A549 (cell line): ENCODE measurements around the gene CRACR2B. TPM values are rescaled to one million over a fixed set of nuclear protein-coding genes. Genes with fewer than 3 reads are reported as not detected.

Experiments used
- ATAC-seq, 2 experiments: fragments of 200-7000 bp in 1 of 2; fragments of >200 bp in 1 of 2; cut with Nextera tagmentation in 1 of 2; cut with Tn5 transposase in 1 of 2; 3 replicates each; pipeline versions ENCODE4 v1.8.0 to v1.9.1; 2018 to 2020; ENCODE audit warnings: mild to moderate bottlenecking in 1 of 2, moderate library complexity in 1 of 2
- CTCF ChIA-PET: fragments of 300-600 bp; sonication (Branson Sonifier 250); formaldehyde crosslinking; extraction: SDS; loops from one replicate; lab custom pipeline; 2021; ENCODE audit warnings: antibody characterized with exemption, inconsistent platforms; lab: Yijun Ruan, JAX
- POLR2A ChIA-PET: fragments of 350-600 bp; formaldehyde crosslinking; extraction: SDS; loops from one replicate; lab custom pipeline; 2021; ENCODE audit warnings: antibody characterized with exemption, inconsistent platforms; lab: Yijun Ruan, JAX
- DNase-seq, 2 experiments: peaks; one replicate each; pipeline versions ENCODE4 v3.0.0 to v3.0.0-alpha.2; 2011 to 2016; ENCODE audit warnings: low read depth in 1 of 2, low spot score in 1 of 2
- FAIRE-seq: peaks from 2 replicates; lab custom pipeline; 2011; peaks lifted over from hg19 to GRCh38; lab: Jason Lieb, UNC
- H3K27ac ChIP-seq, 2 experiments: fragments of >200 bp; sonication (Bioruptor Twin); formaldehyde crosslinking; 3 replicates each; pipeline ENCODE4 v1.5.1; 2016 to 2017
- H3K4me1 ChIP-seq: fragments of >200 bp; sonication (Bioruptor Twin); formaldehyde crosslinking; 3 replicates; pipeline ENCODE4 v1.6.1; 2016
- H3K4me2 ChIP-seq: fragments of >200 bp; sonication (Bioruptor Twin); formaldehyde crosslinking; 3 replicates; pipeline ENCODE4 v1.6.1; 2016
- H3K4me3 ChIP-seq: fragments of >200 bp; sonication (Bioruptor Twin); formaldehyde crosslinking; 3 replicates; pipeline ENCODE4 v1.5.1; 2016
- H3K9me3 ChIP-seq: fragments of >200 bp; sonication (Bioruptor Twin); formaldehyde crosslinking; 3 replicates; pipeline ENCODE4 v1.6.1; 2016
- BHLHE40 ChIP-seq: IDR thresholded peaks from 2 replicates; pipeline ENCODE4 v1.6.1; 2012; ENCODE audit warnings: low read depth, low read length, inconsistent platforms
- EP300 ChIP-seq, 2 experiments: fragments of >200 bp; sonication (Bioruptor Twin); formaldehyde crosslinking; IDR thresholded peaks; 2 replicates in 1 of 2; 3 replicates in 1 of 2; pipeline ENCODE4 v1.6.1; 2016 to 2017
- ESRRA ChIP-seq: fragments of 150-350 bp; IDR thresholded peaks from 2 replicates; pipeline ENCODE4 v1.6.1; 2014; ENCODE audit warnings: mild to moderate bottlenecking, low read length, borderline replicate concordance
- FOSB ChIP-seq: fragments of 250-450 bp; sonication (Bioruptor Pico); IDR thresholded peaks from 2 replicates; pipeline ENCODE4 v1.5.0; 2020; ENCODE audit warnings: mild to moderate bottlenecking, moderate library complexity
- FOXS1 ChIP-seq: fragments of 250-450 bp; sonication (Bioruptor Pico); IDR thresholded peaks from 2 replicates; pipeline ENCODE4 v1.5.0; 2020; ENCODE audit warnings: mild to moderate bottlenecking, moderate library complexity
- GATA3 ChIP-seq: IDR thresholded peaks from 2 replicates; pipeline ENCODE4 v1.6.1; 2012; ENCODE audit warnings: borderline replicate concordance
- HOXB5 ChIP-seq: fragments of 250-450 bp; sonication (Bioruptor Pico); IDR thresholded peaks from 2 replicates; pipeline ENCODE4 v1.5.0; 2020; ENCODE audit warnings: mild to moderate bottlenecking, moderate library complexity
- JUN ChIP-seq, 2 experiments: fragments of >200 bp; sonication (Bioruptor Twin); formaldehyde crosslinking; IDR thresholded peaks; 2 replicates in 1 of 2; 3 replicates in 1 of 2; pipeline ENCODE4 v1.6.1; 2016 to 2017
- MYC ChIP-seq: IDR thresholded peaks from 2 replicates; pipeline ENCODE4 v1.6.1; 2012; ENCODE audit warnings: mild to moderate bottlenecking, inconsistent platforms, low read length, improper control_type of control experiment, borderline replicate concordance
- NR3C1 ChIP-seq: fragments of >200 bp; sonication (Bioruptor Twin); formaldehyde crosslinking; IDR thresholded peaks from 3 replicates; pipeline ENCODE4 v1.6.1; 2017
- POLR2A ChIP-seq: IDR thresholded peaks from 2 replicates; pipeline ENCODE4 v1.6.1; 2012; ENCODE audit warnings: mild to moderate bottlenecking, low read length
- POLR2AphosphoS2 ChIP-seq: conservative IDR thresholded peaks from 2 replicates; pipeline ENCODE4 v1.6.1; 2012; ENCODE audit warnings: low read length, improper control_type of control experiment, inconsistent platforms
- RAD21 ChIP-seq, 2 experiments: fragments of >200 bp in 1 of 2; sonication (Bioruptor Twin) in 1 of 2; formaldehyde crosslinking in 1 of 2; IDR thresholded peaks in 1 of 2; conservative IDR thresholded peaks in 1 of 2; 2 replicates in 1 of 2; 3 replicates in 1 of 2; pipeline ENCODE4 v1.6.1; 2012 to 2018; ENCODE audit warnings: inconsistent platforms in 1 of 2
- SREBF2 ChIP-seq: fragments of 450-650 bp; IDR thresholded peaks from 2 replicates; pipeline ENCODE4 v1.6.1; 2014; ENCODE audit warnings: mild to moderate bottlenecking, moderate library complexity
- TFCP2L1 ChIP-seq: fragments of 250-450 bp; sonication (Bioruptor Pico); IDR thresholded peaks from 2 replicates; pipeline ENCODE4 v1.5.0; 2021; ENCODE audit warnings: mild to moderate bottlenecking
- TP53 ChIP-seq: fragments of 250-450 bp; sonication (Bioruptor Pico); IDR thresholded peaks from 2 replicates; pipeline ENCODE4 v1.5.0; 2021; ENCODE audit warnings: mild to moderate bottlenecking, moderate library complexity
- whole genome bisulfite sequencing: methylation state at CpG from one replicate; pipeline ENCODE4 v1.1.6; 2017; ENCODE audit errors: missing lambda C conversion rate; 5-methylcytosine and 5-hydroxymethylcytosine counted together
- polyA plus RNA-seq, 4 experiments: library from polyadenylated mRNA; depleted of rRNA in 3 of 4; stranded (reverse); fragments of >200 nt; fragmentation: RNase III in 1 of 4; extraction: RNeasy Plus Mini Kit Qiagen cat#74134 plus additional on column Dnase treatment in 1 of 4; gene quantifications; 2 replicates in 3 of 4; 3 replicates in 1 of 4; pipeline ENCODE4 v1.2.3, GENCODE V29; 2011 to 2017
- TF ChIP-seq, protein P1 (sequence below): fragments of >200 bp; sonication (Bioruptor Twin); formaldehyde crosslinking; IDR thresholded peaks from 2 replicates; pipeline ENCODE4 v1.6.1; 2016
- TF ChIP-seq, protein P2 (sequence below): fragments of >200 bp; sonication (Bioruptor Twin); formaldehyde crosslinking; IDR thresholded peaks from 3 replicates; pipeline ENCODE4 v1.5.1; 2016
- TF ChIP-seq, protein P3 (sequence below): IDR thresholded peaks from 2 replicates; pipeline ENCODE4 v1.6.1; 2012; ENCODE audit warnings: low read depth, borderline replicate concordance
- TF ChIP-seq, protein P4 (sequence below): IDR thresholded peaks from 2 replicates; pipeline ENCODE4 v1.6.1; 2012
- TF ChIP-seq, protein P5 (sequence below): fragments of >200 bp; sonication (Bioruptor Twin); formaldehyde crosslinking; IDR thresholded peaks from 3 replicates; pipeline ENCODE4 v1.6.1; 2016
- TF ChIP-seq, protein P6 (sequence below): fragments of 450-650 bp; IDR thresholded peaks from 2 replicates; pipeline ENCODE4 v1.6.1; 2014; ENCODE audit warnings: antibody characterized with exemption
- TF ChIP-seq, protein P7 (sequence below): IDR thresholded peaks from 2 replicates; pipeline ENCODE4 v1.6.1; 2012

CRACR2B gene
- polyA plus RNA-seq, 2 of the 4 experiments (the other 2 are of a cell fraction): 1.2 to 3.0 TPM

DNA sequence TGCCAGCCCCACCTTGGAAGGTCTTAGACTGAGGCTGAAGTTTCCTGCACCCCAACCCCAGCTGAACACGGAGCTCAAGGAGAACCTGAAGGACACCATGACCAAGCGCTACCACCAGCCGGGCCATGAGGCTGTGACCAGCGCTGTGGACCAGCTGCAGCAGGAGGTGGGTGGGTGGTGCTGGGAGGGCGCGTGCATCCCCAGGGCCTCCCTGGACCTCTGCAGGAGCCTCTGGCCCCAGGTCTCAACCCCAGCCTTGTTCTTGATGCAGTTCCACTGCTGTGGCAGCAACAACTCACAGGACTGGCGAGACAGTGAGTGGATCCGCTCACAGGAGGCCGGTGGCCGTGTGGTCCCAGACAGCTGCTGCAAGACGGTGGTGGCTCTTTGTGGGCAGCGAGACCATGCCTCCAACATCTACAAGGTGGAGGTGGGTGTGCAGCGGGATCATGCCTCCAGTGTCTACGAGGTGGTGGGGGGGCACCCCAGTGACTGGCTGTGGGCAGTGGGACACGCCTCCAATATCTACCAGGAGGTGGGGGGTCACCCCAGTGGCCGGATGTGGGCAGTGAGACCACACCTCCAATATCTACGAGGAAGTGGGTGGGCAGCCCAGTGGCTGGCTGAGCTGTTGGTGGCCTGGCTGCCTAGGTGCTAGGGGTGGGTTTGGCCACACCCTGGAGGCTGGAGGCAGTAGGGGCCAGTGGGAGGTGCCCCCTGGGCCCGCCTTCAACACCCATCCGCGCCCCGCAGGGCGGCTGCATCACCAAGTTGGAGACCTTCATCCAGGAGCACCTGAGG lies 9.7 kb downstream of the CRACR2B start:
- peak; percentile 28; the same call in 1 of the 2 replicates for TF ChIP-seq POLR2A
- no peak for TF ChIP-seq ESRRA
- peak; percentile 4; the same call in 1 of the 2 replicates for TF ChIP-seq GATA3
- no peak for TF ChIP-seq NR3C1
- TF ChIP-seq JUN (IDR thresholded peaks at IDR 0.05): 0 out of 5 replicates have a peak, but pooled peaks have one; percentile 6 to 28
- H3K27ac ChIP-seq: peak overlapping the region; percentile 47 to 99; a peak in 5 of 6 replicates
- no peaks in the 10 kb centered on the region for H3K9me3 ChIP-seq
- H3K4me3 ChIP-seq: no peak overlapping the region
- ChIA-PET CTCF (interaction anchor here (1.4 to 3.7 kb wide), 3 partner anchors 11 to 22 kb away, joined by 3 to 21 read pairs (median 4); no protein-coding TSS in a partner anchor), POLR2A (interaction anchor here (1.6 to 3.4 kb wide), 2 partner anchors 18 to 28 kb away, joined by 6 to 16 read pairs; partner anchors contain the start of genes PNPLA2 and RPLP2)
- peaks cover 66% of the 10 kb centered on the region for H3K4me1 ChIP-seq
- H3K4me2 ChIP-seq: peak overlapping the region; percentile 92
- 78% methylated on average over 18 of the region's 22 CpGs for WGBS
- peak in 1 of 2 experiments; percentile 0; a peak in 1 of 6 replicates for ATAC-seq
- no peak for DNase-seq
- no peak for FAIRE-seq

DNA sequence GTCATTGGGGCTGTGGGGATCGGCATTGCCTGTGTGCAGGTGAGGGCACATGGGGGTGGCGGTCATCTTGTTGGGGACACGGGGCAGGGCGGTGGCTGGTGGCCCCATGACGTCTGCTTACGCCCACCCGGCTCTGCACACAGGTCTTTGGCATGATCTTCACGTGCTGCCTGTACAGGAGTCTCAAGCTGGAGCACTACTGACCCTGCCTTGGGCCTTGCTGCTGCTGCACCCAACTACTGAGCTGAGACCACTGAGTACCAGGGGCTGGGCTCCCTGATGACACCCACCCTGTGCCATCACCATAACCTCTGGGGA lies 10.2 kb downstream of the CRACR2B start:
- ATAC-seq (no peak), FAIRE-seq (no peak), DNase-seq (no peak)
- H3K4me1 ChIP-seq: peaks cover 66% of the 10 kb centered on the region
- POLR2A ChIA-PET: interaction anchor here (3.4 kb wide), 1 partner anchor 18 kb away, joined by 16 read pairs; the partner anchor contains the start of gene PNPLA2
- 66% methylated on average over 8 of the region's 8 CpGs for WGBS
- H3K4me3 ChIP-seq: no peak overlapping the region
- peak overlapping the region; percentile 61 to 99 for H3K27ac ChIP-seq
- peak overlapping the region; percentile 92 for H3K4me2 ChIP-seq
- TF ChIP-seq GATA3 (peak; percentile 2; the same call in 1 of the 2 replicates), JUN (IDR thresholded peaks at IDR 0.05) (peak in 1 of 2 experiments; percentile 27; a peak in 1 of 5 replicates), FOXS1 (no peak)
- no peaks in the 10 kb centered on the region for H3K9me3 ChIP-seq
- CTCF ChIA-PET: interaction anchor here (1.4 to 3.7 kb wide), 3 partner anchors 10 to 22 kb away, joined by 3 to 21 read pairs (median 4); no protein-coding TSS in a partner anchor

DNA sequence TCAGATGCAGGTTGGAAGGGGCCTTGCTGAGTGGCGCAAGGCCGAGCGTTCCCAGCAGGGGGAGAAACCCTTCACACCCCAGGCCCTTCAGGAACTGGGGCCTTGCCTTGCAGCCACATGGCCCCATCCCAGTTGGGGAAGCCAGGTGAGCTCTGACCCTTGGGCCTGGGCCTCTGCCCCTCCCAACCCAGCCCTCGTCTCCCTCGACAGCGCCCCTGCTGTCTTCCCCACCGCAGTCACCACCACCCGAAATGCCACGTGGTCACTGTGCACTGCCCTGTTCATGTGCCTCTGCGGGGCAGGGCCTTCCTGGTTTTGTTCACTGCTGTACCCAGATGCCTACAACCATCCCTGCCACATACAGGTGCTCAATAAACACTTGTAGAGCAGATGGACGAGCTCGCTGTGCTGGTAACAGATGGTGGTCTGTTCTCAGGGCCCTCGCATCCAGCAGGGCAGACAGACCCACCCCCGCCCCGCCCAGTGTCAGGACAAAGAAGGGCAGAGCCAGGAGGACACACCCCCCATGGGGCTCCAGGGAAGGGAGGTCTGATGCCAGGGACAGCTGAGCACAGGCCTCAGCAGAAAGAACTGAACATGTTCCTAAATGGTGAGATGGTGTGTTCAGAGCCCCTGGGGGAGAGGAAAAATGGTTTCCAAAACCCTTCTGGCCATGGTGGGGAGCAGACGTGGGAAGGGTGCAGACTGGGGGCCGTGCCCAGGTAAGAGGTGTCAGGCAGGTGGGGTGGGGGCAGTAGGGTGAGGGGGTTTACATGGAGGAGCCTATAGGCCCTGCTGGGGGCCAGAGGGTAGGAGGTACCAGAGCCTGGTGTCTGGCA lies 10.9 kb downstream of the CRACR2B start:
- peak overlapping the region; percentile 92 for H3K4me2 ChIP-seq
- ATAC-seq: peak; percentile 8 to 16; a peak in 5 of 6 replicates
- H3K9me3 ChIP-seq: no peaks in the 10 kb centered on the region
- POLR2A ChIA-PET: interaction anchor here (3.4 kb wide), 1 partner anchor 19 kb away, joined by 16 read pairs; the partner anchor contains the start of gene PNPLA2
- CTCF ChIA-PET: interaction anchor here (0.9 to 3.7 kb wide), 5 partner anchors 8 to 21 kb away, joined by 3 to 21 read pairs (median 3); partner anchors contain the start of gene CRACR2B
- H3K4me3 ChIP-seq: no peak overlapping the region
- whole genome bisulfite sequencing: 18% methylated on average over 13 of the region's 17 CpGs
- H3K27ac ChIP-seq: peak overlapping the region; percentile 61 to 99
- peaks cover 66% of the 10 kb centered on the region for H3K4me1 ChIP-seq
- DNase-seq: peak; percentile 56 to 86
- no peak for FAIRE-seq
- TF ChIP-seq, protein P1, sequence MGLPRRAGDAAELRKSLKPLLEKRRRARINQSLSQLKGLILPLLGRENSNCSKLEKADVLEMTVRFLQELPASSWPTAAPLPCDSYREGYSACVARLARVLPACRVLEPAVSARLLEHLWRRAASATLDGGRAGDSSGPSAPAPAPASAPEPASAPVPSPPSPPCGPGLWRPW: no peak
- TF ChIP-seq, protein P2, sequence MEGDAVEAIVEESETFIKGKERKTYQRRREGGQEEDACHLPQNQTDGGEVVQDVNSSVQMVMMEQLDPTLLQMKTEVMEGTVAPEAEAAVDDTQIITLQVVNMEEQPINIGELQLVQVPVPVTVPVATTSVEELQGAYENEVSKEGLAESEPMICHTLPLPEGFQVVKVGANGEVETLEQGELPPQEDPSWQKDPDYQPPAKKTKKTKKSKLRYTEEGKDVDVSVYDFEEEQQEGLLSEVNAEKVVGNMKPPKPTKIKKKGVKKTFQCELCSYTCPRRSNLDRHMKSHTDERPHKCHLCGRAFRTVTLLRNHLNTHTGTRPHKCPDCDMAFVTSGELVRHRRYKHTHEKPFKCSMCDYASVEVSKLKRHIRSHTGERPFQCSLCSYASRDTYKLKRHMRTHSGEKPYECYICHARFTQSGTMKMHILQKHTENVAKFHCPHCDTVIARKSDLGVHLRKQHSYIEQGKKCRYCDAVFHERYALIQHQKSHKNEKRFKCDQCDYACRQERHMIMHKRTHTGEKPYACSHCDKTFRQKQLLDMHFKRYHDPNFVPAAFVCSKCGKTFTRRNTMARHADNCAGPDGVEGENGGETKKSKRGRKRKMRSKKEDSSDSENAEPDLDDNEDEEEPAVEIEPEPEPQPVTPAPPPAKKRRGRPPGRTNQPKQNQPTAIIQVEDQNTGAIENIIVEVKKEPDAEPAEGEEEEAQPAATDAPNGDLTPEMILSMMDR: peak; percentile 35; the same call in 2 of the 3 replicates
- TF ChIP-seq, protein P3, sequence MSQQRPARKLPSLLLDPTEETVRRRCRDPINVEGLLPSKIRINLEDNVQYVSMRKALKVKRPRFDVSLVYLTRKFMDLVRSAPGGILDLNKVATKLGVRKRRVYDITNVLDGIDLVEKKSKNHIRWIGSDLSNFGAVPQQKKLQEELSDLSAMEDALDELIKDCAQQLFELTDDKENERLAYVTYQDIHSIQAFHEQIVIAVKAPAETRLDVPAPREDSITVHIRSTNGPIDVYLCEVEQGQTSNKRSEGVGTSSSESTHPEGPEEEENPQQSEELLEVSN: peak; percentile 70; the same call in 1 of the 2 replicates
- TF ChIP-seq TFCP2L1 (CRISPR knock-in tag): no peak
- no peak for TF ChIP-seq EP300 (IDR thresholded peaks at IDR 0.05)
- TF ChIP-seq, protein P4, sequence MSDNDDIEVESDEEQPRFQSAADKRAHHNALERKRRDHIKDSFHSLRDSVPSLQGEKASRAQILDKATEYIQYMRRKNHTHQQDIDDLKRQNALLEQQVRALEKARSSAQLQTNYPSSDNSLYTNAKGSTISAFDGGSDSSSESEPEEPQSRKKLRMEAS: peak; percentile 98
- TF ChIP-seq HOXB5: no peak
- peak; percentile 41; the same call in 1 of the 2 replicates for TF ChIP-seq FOSB (CRISPR knock-in tag)
- TF ChIP-seq JUN (IDR thresholded peaks at IDR 0.05): peak in 1 of 2 experiments; percentile 69; a peak in 4 of 5 replicates
- peak; percentile 24; the same call in 1 of the 2 replicates for TF ChIP-seq TP53
- TF ChIP-seq, protein P5, sequence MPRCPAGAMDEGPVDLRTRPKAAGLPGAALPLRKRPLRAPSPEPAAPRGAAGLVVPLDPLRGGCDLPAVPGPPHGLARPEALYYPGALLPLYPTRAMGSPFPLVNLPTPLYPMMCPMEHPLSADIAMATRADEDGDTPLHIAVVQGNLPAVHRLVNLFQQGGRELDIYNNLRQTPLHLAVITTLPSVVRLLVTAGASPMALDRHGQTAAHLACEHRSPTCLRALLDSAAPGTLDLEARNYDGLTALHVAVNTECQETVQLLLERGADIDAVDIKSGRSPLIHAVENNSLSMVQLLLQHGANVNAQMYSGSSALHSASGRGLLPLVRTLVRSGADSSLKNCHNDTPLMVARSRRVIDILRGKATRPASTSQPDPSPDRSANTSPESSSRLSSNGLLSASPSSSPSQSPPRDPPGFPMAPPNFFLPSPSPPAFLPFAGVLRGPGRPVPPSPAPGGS: peak; percentile 24; the same call in 1 of the 3 replicates
- peak; percentile 71; the same call in 1 of the 2 replicates for TF ChIP-seq MYC
- TF ChIP-seq POLR2AphosphoS2: peak; percentile 25
- no peak for TF ChIP-seq SREBF2
- no peak for TF ChIP-seq BHLHE40
- TF ChIP-seq, protein P6, sequence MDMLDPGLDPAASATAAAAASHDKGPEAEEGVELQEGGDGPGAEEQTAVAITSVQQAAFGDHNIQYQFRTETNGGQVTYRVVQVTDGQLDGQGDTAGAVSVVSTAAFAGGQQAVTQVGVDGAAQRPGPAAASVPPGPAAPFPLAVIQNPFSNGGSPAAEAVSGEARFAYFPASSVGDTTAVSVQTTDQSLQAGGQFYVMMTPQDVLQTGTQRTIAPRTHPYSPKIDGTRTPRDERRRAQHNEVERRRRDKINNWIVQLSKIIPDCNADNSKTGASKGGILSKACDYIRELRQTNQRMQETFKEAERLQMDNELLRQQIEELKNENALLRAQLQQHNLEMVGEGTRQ: peak; percentile 79
- TF ChIP-seq, protein P7, sequence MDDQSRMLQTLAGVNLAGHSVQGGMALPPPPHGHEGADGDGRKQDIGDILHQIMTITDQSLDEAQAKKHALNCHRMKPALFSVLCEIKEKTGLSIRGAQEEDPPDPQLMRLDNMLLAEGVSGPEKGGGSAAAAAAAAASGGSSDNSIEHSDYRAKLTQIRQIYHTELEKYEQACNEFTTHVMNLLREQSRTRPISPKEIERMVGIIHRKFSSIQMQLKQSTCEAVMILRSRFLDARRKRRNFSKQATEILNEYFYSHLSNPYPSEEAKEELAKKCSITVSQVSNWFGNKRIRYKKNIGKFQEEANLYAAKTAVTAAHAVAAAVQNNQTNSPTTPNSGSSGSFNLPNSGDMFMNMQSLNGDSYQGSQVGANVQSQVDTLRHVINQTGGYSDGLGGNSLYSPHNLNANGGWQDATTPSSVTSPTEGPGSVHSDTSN: peak; percentile 87
- TF ChIP-seq ESRRA: no peak
- no peak for TF ChIP-seq RAD21 (conservative IDR thresholded peaks at IDR 0.05 in 1 of 2, IDR thresholded peaks at IDR 0.05 in 1 of 2)
